Heart left ventricle (tissue), 13 donors: Measurements from ENCODE around the gene CCDC127.

ENCODE experiments used
- POLR2A ChIP-seq, 2 donors: fragments of 450-650 bp; IDR thresholded peaks; one replicate each; pipeline ENCODE4 v1.6.1; 2017; ENCODE audit warnings: antibody characterized with exemption in 2 of 2, mild to moderate bottlenecking in 2 of 2, moderate library complexity in 2 of 2
- TF ChIP-seq, protein P1 (sequence below), 12 donors: fragments of 200-600 bp; sonication (generic) in 4 of 12; IDR thresholded peaks; one replicate each; pipeline versions ENCODE4 v1.5.0 to v1.8.0; 2018 to 2022; ENCODE audit warnings: antibody characterized with exemption in 12 of 12, mild to moderate bottlenecking in 5 of 12
- donor health status: ischemic (EF 13 %, LVEDD 7.1; RV severe dilation, severe dysfunction).
- donor health status: DM: no; HTN: yes; CAD: no.
- donor health status: DM: no; HTN: no; CAD: no.
- donor health status: ischemic (EF 25% LVEDD 6.9; RV normal size, moderate dysfunction).
- donor health status: ischemic (EF 25% LVEDD 5.7; RV mildly dilated, moderate dysfunction).
- donor health status: ischemic (EF 35%, LVEDD 5.7; RV mildly dilated, moderate dysfunction).
- donor health status: nonischemic (EF 11% LVEDD 7.7; RV severe dilation, severe dysfunction).
- donor health status: DM: yes; HTN: yes; CAD: no.
- donor health status: PGD.
- donor health status: ischemic (EF 29% LVEDD 5.4; RV normal size, mild dysfunction).
- donor health status: nonischemic (EF 23%, LVEDD 6.1; RV moderate dilation, normal function).

DNA sequence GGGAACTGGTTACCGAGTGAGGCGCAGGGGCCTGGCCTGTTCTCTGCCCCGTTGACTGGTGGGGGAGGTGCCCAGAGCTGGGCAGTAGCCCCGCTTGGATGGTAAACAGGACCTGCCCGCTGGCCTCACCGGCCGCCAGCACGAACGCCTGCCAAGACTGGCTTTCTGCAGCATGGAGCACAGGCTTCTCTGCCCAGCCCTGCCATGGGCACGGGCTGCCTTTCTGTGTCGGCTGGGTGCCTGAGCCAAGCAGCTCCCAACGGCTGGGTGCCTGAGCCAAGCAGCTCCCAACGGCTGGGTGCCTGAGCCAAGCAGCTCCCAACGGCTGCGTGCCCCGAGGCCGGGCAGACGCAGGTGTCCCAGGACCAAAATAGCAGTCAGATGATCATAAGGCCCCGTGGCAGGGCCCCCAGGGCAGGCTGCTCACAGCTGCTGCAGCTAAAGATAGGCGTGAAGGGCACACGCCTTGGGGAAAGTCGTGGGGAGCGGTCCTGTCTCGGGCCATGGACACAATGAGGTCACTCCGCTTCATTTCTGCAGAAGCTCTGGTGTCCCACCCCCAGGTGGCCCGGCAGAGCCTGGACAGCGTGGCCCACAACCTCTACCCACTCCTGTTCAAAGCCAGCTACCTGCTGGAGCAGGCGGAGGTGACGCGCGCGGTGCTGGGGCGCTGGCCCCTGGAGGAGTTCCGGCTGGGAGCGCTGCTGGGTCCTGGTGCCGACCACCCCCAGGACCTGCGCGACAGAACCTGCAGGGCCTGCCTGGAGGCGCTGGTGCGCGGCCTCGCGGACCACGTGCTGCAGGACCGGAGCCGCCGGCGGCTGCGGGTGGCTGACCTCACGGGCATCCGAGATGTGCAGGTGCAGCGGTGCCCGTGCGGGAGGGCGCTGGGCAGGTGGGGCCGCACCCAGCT lies 26.7 kb downstream of the CCDC127 start, which contains the start of gene LRRC14B:
- peak in 1 of 2 donors; percentile 57 for TF ChIP-seq POLR2A (IDR thresholded peaks at IDR 0.05)
- TF ChIP-seq, protein P1, sequence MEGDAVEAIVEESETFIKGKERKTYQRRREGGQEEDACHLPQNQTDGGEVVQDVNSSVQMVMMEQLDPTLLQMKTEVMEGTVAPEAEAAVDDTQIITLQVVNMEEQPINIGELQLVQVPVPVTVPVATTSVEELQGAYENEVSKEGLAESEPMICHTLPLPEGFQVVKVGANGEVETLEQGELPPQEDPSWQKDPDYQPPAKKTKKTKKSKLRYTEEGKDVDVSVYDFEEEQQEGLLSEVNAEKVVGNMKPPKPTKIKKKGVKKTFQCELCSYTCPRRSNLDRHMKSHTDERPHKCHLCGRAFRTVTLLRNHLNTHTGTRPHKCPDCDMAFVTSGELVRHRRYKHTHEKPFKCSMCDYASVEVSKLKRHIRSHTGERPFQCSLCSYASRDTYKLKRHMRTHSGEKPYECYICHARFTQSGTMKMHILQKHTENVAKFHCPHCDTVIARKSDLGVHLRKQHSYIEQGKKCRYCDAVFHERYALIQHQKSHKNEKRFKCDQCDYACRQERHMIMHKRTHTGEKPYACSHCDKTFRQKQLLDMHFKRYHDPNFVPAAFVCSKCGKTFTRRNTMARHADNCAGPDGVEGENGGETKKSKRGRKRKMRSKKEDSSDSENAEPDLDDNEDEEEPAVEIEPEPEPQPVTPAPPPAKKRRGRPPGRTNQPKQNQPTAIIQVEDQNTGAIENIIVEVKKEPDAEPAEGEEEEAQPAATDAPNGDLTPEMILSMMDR (IDR thresholded peaks at IDR 0.05), result peak in 1 of 12 donors; percentile 3
